Pulmonary artery endothelial cell (primary cell): ENCODE data around the gene XKRX. TPM values are rescaled to one million over a fixed set of nuclear protein-coding genes. Genes with fewer than 3 reads are reported as not detected.

Source experiments
- DNase-seq: peaks from one replicate; pipeline ENCODE4 v3.0.0-alpha.2; 2011; ENCODE audit warnings: low read depth, low spot score
- total RNA-seq: library from RNA; depleted of rRNA; stranded (reverse); fragments of >200 nt; gene quantifications from 2 replicates; pipeline ENCODE4 v1.2.3, GENCODE V29; 2014

XKRX gene
- 0.13 and 0.25 TPM in 2 replicates for total RNA-seq

DNA sequence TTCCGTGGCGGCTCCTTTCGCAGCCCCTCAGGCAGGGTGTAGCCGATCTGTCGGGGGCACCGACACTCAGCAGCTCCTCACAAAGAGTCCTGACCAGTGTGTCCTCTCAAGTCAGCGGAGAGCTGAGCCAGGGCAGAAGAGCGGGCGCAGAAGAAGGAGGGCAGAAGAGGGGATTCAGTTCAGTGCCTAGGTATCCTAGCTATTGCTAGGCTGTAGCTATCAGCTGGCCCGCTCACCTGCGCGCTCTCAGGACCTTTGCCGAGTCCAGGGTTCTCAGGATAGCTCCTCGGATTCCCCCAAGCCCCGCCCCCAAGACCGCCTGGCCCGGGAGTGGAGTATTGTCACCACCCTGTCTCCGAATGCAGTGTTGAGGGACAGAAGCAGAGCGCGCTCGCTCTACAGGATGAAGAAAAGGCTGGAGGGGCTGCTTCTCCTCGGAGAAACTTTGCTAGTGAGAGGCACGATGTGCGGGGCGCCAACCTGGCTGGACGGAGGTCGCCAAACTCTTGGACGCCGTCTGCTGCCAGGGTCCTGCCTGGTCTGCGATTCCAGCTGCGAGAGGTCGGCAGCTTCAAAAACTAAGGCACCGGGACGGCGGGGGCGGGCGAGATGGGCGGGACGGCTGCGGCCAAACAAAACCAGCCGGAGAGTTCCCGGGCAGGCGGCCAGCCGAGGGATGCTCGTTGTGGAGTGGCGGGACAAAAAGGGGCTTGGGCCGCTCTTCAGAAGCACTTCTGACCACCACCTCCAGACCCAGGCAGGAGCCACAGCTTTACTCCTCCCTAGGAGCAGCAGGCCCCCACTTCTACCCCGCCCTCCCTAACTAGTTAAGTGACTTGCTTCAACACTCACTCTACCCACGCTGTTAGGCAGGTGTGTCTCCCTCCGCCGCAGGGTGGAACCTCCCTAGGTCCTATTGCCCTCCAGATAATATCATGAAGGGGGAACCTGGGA is at the start of gene XKRX:
Gene XKRX, minus strand, starts transcription at position 258 of the 954 bp plus-strand sequence. CDS start 613 bp downstream, outside the sequence.
- no peak for DNase-seq

DNA sequence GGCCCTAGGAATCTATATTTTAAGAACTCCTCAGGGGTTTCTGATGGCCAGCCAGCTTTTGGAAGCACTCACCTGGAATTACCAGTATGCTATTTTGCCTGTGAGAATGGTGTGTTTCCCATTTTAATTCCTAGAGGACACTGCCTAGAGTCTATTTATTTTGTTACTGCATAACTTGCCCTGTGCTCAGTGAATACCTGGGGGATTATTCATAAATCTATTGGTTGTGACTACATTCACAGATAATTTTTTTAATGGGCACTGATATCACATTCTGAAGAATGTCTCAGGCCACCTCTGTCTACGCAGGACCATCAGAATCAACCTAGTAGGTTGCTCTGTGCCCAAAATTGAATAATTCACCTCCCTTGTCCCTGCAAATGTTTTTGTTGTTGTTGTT is 47.5 kb upstream of the XKRX start:
- DNase-seq: no peak

DNA sequence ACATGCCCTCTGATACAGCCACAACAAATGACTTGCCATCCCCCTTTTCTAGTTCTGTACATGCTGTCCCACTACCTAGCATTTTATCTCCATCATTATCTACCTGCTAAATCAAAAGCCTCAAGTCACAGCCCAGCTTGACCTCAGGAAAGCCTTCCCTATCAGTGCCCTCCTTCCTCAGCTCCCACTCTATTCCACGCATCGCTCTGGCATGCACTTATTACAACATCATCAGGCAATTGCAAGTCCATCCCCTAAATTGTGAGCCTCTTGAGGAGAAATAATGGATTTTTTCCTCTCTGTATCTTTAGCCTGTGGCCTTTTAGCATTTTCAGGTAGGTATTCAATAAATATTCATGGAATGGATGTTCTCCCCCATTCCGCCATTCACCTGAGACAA is 46.5 kb upstream of the XKRX start:
- no peak for DNase-seq

DNA sequence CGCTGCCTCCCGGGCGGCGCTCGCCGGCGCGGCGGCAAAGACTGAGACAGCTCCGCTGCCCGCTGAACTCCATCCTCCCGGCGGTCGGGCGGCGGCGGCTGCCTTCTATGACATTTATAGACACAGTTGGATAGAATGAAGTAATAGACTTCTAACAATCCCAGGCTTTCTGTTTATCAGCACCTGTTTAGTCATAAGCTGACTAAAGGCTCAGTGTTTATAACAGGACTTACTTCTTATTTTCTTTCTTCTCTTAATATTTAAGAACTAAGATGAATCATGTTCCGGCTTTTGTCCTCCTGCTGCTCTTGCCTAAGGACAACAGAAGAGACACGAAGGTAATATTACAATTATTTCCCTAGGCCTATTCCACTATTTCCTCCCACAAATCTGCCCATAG is 44.7 kb upstream of the XKRX start:
- DNase-seq: peak; percentile 57

DNA sequence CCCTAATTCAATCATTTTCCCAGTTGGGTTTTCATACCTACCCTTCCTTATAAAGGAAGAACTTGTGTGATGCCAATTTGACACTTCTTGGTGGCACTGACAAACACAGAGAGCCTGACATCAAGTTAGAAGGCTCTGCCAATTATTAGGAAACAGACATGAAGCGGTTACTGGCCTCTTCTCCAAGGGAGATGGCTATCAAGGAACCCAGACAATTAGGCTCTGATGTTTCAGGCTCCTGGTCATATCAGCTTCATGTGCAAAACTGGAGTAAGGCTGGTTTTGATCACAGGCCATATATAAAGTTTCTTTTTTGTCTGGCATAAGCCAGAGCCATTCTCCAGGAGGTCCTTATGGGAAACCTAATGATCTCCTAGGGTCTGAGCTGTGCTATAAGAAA is 41.2 kb upstream of the XKRX start:
- DNase-seq: no peak

DNA sequence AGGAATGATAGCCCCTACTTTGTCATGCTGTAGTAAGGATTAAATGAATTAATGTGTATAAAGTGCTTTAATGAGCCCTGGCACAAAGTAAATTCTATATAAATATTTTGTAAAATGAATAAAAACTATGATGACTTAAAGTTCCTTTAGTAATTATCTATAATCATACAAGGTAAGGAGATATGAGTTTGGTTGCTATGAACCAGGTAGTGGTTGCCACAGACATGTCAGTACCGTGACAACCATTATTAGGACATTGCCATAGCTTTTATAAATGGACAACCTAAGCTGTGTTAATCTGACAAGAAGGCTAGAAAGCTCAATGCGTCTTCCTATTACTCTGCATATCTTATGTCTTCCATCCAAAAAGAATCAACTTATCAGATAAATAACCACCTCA is 40.7 kb upstream of the XKRX start, which contains the start of gene ARL13A:
Gene ARL13A, plus strand, starts transcription at position 301 of the 400 bp plus-strand sequence. CDS start 3,982 bp downstream, outside the sequence.
- DNase-seq: no peak

DNA sequence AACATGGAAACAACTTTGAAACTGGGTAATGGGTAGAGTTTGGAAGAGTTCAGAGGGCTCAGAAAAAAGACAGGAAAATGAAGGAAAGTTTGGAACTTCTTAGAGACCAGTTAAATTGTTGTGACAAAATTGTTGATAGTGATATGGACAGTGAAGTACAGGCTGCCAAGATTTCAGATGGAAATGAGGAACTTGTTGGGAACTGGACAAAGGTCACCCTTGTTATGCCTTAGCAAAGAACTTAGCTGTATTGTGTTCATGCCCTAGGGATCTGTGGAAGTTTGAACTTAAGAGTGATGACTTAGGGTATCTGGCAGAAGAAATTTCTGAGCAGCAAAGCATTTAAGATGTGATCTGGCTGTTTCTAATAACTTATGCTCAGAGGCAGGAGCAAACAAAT is 35.6 kb upstream of the XKRX start:
- no peak for DNase-seq

DNA sequence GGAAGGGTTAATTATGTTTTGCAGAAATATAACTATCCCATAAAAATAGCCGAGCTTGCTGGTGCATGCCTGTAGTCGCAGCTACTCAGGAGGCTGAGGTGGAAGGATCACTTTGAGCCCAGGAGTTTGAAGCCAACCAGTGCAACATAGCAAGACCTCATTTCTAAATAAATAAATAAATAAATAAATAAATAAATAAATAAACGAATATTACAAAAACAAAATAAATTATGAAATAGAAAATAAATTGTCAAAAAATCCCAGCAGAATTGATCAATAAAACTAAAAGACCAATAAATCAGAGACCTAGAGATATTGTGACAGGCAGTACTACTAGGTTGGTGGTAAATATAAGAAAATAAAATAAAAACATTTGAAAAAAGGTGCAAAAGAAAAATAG is 34.1 kb upstream of the XKRX start:
- no peak for DNase-seq

DNA sequence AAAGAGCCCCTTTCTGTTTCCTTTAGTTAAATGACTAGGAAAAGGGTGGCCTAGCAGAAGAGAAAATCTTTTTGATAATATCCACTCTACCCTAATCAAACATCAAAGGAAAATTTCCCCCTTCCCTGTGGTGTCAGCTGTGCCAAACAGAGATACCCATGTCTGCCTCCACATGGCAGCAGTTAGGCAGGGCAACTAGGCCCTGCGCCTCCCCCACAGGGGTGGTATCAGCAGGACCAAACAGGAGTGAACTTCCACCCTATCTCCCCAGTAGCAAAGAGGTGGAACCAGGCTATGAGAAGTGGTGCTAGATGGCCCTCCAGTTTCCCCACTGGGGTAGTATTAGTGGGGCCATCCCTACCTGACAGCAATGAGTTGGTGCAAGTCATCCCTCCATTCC is 19.8 kb upstream of the XKRX start:
- DNase-seq: no peak

DNA sequence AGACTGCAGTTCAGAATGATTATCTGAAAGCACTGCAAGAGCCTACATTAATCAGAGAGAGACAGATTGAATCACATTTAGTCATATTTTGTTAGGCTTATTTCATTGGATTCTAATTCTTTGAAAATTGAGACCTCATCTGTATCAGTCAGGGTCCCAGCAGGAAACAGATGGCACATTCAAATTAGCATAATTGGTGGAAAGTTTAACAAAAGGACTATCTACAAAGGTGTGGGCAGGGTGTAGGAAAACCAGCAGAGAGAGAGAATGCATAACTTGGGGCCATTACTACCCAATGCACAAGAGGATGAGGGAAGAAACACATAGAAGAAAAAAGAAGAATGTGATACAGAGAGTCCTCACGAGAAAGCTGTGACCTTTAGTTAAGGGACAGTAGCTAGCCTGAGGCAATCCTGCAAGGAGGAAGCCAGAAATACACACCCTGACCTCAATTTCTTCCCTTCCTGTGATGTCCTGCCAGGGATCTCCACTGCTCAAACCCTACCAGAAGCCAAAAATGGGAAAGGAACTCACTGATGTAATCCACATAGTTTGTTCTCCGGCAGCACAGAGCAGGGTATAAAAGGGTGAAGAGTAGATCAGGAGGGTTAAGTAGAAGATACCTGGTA is 17.7 kb upstream of the XKRX start:
- DNase-seq: no peak

DNA sequence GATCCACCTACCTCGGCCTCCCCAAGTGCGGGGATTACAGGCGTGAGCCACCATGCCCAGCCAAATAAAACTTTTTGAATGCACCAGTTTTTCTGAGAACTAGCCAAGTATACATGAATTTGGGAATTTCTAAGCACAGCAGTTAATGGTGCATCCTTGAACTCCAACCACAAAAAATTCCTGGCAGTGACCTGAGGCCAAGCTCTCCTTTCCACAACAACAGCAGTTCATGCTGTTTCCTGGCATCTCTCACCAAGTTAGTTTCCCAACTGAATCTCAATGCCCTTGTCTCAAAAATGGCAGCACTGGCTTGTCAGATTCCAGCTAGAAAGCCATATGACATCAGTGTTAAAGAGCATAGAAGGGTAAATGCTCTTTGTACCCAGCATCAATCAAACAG is 15.9 kb upstream of the XKRX start:
- no peak for DNase-seq

DNA sequence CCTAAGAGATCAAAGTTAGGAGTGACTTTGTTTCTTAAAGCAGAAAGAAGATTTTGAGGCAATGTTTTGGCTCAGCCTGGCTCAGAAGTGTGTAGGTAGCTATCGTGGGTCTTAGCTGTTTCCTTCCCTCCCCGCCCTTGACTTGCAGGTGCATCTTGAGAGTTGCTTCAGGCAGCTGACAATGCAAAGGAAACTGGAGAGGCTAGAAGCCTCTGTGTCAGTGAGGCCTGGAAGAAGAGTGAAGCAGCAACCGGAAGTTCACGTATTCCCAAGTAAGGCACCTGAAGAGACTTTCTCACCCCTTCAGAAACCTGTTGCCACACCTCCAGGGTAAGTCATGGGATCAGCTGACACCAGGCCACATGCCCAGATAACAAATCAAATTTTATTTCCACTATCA is 10.6 kb upstream of the XKRX start:
- DNase-seq: no peak

DNA sequence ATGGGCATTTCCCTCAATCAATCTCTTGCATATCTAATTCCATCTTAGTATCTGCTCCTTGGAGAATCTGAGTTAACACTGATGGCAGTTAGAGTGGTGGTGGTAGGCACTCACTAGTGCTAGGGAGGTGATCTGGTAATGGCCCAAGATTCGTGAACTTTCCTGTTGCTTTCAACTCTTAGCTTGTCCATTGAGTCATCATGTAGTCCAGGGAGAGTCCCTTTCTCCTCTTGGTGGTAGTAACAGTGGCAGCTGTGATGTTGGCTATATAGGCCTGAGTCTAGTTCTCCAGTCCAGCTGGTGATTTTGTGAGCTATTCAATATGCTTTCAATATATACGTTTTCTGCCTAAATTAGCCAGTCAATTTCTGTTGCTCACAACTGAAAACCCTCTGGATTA is 7.0 kb upstream of the XKRX start:
- no peak for DNase-seq

DNA sequence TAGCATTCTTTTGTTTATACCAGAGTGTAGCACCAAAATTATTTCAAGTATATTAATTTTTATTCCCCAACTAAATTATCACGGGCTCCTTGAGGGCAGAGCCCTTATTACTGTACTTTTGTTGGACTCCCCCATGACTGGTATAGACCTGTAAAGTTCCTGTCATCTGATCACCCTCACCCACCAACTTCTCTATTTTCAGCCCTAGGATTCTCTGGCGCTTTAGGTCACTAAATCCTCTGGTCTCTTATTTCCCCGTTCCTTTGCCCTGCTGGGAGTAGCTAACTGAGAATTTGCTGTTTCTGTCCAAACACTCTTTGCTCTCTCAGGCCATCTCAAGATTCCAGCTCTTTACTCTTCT is 3.2 kb upstream of the XKRX start:
- DNase-seq: no peak

DNA sequence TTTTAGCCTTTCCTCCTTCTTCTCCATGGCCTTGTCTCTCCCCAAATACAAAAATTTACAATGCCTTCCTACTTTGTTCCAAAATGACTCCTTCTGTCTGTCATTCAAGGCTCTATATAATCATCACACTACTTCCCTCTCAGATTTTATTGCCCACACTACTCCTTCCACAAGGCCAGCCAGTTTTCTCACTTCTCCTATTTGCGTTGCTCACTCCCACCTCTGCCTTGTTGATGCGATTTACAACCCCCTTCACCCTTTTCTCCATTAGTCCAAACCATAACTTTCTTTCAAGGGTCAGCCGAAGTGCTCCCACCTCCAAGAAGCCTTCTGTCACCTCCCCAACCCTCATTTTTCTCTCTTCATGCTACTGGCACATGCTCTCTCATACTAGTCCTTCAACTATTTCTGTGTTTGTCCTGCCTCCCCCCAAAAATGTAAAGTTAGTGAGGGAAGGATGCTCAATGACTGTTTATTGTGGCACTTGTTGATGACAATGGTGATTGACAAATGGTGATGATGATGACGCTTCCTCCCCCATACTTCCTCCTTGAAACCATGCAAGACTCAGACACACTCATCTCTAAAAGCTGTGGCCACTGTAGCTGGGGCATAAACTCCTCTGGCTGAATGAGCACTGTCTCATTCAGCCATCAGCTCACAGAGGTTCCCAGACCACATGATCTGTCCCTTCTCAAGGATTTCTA is 2.7 kb upstream of the XKRX start:
- no peak for DNase-seq

DNA sequence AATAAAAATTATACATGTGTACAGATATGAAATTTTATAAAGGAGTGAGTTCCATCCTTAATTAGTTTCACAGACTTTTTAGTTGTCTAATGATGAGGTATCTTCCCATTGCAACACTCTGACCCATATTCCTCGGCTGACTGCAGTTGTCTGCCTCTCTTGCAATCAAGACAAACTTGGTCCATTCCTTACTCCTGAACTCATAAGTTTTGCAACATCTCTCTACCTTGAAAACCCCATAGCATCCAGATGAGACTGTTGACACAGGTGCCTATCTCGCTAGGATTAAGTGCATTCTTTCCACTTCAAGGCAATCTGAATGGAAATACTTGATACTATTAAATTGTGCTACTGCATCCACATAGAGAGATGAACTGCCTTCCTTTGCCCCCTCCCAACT is 2.3 kb downstream of the XKRX start:
- no peak for DNase-seq

DNA sequence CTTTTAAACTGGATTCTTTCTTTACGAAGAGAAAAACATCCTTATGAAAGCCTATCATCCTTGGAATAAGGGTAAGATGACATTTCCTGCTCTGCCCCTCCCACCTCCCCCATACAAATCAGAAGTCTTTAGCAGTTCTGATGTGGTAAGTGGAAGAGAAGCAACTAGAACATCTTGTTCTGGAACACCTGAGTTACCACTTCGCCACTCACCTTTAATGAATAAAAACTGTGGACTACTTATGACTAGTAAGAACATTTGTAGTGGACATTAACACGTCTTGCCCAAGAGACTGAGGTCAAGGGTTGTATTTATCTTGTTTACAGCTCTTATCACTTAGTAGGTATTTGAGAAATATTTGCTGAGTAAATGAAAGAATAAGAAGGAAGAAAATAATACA is 4.3 kb downstream of the XKRX start:
- DNase-seq: no peak

DNA sequence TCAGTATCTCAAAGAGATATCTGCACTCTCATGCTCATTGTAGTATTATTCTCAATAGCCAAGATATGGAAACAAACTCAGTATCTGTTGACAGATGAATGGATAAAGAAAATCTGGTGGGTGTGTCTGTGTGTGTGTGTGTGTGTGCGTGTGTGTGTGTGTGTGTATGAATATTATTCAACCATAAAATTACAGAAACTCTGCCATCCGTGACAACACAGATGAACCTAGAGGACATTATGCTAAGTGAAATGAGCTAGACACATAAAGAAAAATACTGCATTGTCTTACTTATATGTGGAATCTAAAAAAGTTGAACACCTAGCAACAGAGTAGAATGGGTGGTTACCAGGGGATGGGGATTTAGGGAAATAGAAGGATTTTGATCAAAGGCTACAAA is 13.2 kb downstream of the XKRX start:
- no peak for DNase-seq

DNA sequence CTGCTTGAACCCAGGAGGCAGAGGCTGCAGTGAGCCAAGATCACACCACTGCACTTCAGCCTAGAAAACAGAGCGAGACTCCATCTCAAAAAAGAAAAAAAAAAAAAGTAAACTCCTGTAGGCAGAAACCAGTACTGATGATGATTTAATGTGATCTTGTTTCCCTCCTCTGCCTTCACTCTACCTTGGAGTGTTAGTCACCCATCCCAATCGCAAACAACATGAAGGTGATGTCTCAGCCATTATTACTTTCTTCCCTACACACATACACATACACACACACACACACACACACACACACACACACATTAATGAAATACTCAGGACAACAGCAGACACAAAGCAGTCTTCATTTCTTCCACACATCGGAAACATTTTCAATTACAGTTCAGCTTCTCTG is 15.6 kb downstream of the XKRX start:
- no peak for DNase-seq

DNA sequence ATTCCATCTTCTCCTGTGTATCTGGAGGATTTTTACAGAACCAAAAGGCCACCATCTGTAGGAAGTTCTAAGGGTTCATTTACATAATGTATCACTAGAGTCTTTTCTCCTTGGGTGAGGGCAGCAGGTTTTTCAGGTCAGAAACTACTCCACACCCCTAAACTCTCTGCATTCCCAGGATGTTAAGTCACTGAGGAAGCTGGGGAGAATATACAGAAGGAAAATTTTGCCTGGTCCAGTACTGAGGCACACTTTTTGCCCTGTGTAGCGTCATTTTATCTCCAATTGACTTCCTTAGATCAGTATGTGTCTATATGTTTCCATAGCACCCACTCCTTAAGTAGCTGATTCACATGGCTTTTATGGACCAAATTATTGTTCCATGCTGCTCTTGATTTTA is 17.0 kb downstream of the XKRX start:
- DNase-seq: no peak

DNA sequence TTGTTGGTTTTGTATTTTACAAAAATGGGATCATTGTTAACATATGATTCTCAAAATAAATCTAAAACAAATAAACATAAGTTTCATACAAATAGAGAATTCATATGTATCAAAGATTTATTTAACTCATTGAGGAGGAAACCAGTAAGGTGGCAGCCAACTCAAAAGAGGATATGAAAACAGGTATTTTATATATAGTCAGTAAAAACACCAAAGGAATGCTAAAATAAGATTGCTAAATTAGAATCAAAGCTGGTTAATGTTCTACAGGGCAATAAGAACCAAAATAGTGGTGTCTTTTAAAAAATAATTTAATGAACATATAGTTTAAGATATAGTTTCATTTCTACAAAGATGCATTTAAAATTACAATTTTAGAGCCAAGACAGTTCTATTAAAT is 23.1 kb downstream of the XKRX start:
- no peak for DNase-seq

DNA sequence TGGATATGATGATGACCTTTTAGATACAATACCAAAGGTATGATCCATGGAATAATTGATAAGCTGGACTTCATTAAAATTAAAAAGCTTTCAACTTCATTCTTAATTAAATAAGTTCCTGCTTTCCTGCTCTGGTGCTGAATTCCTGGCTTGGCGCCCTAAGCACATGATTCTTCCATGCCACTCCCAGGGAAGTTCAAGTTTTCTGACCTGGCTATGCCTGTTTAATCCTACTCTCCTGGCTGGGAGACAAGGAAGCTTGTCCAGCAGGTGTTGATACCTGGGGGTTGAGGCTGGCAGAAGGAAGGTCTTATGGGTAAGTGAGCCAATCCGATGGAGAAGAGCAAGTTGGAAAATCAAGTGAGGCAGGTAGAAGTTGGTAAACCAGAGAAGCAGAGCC is 24.3 kb downstream of the XKRX start:
- no peak for DNase-seq
